ENCODE data around the gene RAPGEF5.

DNA sequence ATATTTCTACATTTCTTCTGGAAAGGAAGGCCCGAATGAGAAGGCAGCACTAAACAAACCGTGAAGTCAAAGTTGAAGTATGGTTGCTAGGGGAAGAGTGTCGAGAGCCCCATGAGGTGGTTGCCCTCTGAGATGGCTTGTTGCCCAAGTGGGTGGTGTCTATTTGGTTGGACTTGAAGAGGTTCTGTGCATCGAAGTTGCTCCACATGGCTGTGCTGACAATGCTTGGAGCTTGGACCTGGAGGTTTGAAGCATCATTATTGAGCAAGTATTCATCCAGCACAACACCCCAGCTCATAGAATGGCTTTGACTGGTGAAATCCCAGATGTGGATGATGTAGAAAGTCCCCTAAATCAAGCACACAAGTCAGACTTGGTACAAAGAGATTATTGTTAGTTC is 246.1 kb downstream of the RAPGEF5 start:
- TF ChIP-seq, protein P1, sequence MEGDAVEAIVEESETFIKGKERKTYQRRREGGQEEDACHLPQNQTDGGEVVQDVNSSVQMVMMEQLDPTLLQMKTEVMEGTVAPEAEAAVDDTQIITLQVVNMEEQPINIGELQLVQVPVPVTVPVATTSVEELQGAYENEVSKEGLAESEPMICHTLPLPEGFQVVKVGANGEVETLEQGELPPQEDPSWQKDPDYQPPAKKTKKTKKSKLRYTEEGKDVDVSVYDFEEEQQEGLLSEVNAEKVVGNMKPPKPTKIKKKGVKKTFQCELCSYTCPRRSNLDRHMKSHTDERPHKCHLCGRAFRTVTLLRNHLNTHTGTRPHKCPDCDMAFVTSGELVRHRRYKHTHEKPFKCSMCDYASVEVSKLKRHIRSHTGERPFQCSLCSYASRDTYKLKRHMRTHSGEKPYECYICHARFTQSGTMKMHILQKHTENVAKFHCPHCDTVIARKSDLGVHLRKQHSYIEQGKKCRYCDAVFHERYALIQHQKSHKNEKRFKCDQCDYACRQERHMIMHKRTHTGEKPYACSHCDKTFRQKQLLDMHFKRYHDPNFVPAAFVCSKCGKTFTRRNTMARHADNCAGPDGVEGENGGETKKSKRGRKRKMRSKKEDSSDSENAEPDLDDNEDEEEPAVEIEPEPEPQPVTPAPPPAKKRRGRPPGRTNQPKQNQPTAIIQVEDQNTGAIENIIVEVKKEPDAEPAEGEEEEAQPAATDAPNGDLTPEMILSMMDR (IDR thresholded peaks at IDR 0.05): no peak
- no peak for TF ChIP-seq POLR2A (IDR thresholded peaks at IDR 0.05)
